Small intestine (tissue), 7 donors: ENCODE results near the gene TNFAIP6. TPM values are rescaled to one million over a fixed set of nuclear protein-coding genes. Genes with fewer than 3 reads are reported as not detected.
"Not testable (repeated sequence)": the region's sequence is repeated elsewhere in the genome, so short reads cannot be mapped to it uniquely, and the experiment has no call there.

Experiments
- DNase-seq, 2 donors: peaks; one replicate each; pipeline versions ENCODE4 v3.0.0 to v3.0.0-alpha.2; 2013
- FAIRE-seq: peaks from 2 replicates; lab custom pipeline; 2012; peaks lifted over from hg19 to GRCh38; lab: Jason Lieb, UNC
- H3K27ac ChIP-seq, 3 donors: one replicate each; pipeline ENCODE4 v1.5.1; 2013; ENCODE audit warnings: low read length in 2 of 3, mild to moderate bottlenecking in 2 of 3, control low read depth in 1 of 3, inconsistent platforms in 1 of 3, low read depth in 1 of 3, moderate library complexity in 1 of 3
- H3K27me3 ChIP-seq, 3 donors: one replicate each; pipeline ENCODE4 v1.6.1; 2013; ENCODE audit warnings: low read length in 3 of 3, inconsistent platforms in 1 of 3; ENCODE audit not compliant: control insufficient read depth in 3 of 3, insufficient read depth in 3 of 3
- H3K36me3 ChIP-seq, 3 donors: one replicate each; pipeline ENCODE4 v1.6.1; 2013; ENCODE audit warnings: low read length in 3 of 3, inconsistent platforms in 1 of 3, low read depth in 1 of 3, mild to moderate bottlenecking in 1 of 3, moderate library complexity in 1 of 3; ENCODE audit not compliant: control insufficient read depth in 3 of 3, insufficient read depth in 2 of 3
- H3K4me1 ChIP-seq, 3 donors: one replicate each; pipeline ENCODE4 v1.6.1; 2013; ENCODE audit warnings: low read length in 2 of 3, inconsistent platforms in 1 of 3, low read depth in 1 of 3, mild to moderate bottlenecking in 1 of 3, moderate library complexity in 1 of 3; ENCODE audit not compliant: control insufficient read depth in 3 of 3, insufficient read depth in 2 of 3
- H3K4me3 ChIP-seq, 3 donors: one replicate each; pipeline ENCODE4 v1.5.1; 2013; ENCODE audit warnings: low read length in 3 of 3, control low read depth in 1 of 3, inconsistent platforms in 1 of 3, low read depth in 1 of 3, mild to moderate bottlenecking in 1 of 3, moderate library complexity in 1 of 3
- H3K9me3 ChIP-seq, 2 donors: one replicate each; pipeline ENCODE4 v1.6.1; 2013; ENCODE audit warnings: low read depth in 1 of 2, low read length in 1 of 2; ENCODE audit not compliant: control insufficient read depth in 2 of 2, insufficient read depth in 1 of 2
- WGBS, 3 donors: extraction: QIAGEN DNeasy Blood & Tissue Kit; methylation state at CpG; one replicate each; pipeline ENCODE4 v1.1.7; 2013; 5-methylcytosine and 5-hydroxymethylcytosine counted together
- polyA plus RNA-seq, 4 donors: library from polyadenylated mRNA; stranded (reverse) in 3 of 4; unstranded in 1 of 4; fragments of 200-250 nt in 3 of 4; fragments of 120-200 nt in 1 of 4; gene quantifications; one replicate each; pipeline versions ENCODE4 v1.2.1 to v1.2.3, GENCODE V29; 2013
- donor health status: healthy with polysubstance abuse.
- donor health status: control.
- donor health status: control.
- donor health status: Bipolar disorder and iron deficiency.
- donor health status: healthy.

TNFAIP6 gene
- polyA plus RNA-seq, 4 donors: 0.67 to 1.2 (median 0.90) TPM; not detected in 1

DNA sequence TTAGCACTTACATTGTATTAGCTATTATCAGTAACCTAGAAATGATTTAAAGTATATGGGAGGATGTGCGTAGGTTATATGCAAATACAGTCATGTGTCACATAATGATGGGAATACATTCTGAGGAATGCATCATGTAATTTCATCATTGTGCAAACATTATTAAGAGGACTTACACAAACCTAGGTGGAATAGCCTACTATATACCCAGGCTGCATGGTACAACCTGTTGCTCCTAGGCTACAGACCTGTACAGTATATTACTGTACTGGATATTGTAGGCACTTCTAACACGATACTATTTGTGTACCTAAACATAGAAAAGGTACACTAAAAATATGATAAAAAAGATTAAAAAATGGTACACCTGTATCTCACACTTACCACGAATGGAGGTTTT is 60.3 kb downstream of the TNFAIP6 start:
- Histone ChIP-seq H3K4me1 (no peaks in the 10 kb centered on the region), H3K36me3 (peaks cover 9 to 41% (median 21%) of the 10 kb centered on the region in 3 donors), H3K4me3 (no peak overlapping the region), H3K27me3 (no peaks in the 10 kb centered on the region), H3K9me3 (no peaks in the 10 kb centered on the region), H3K27ac (no peak overlapping the region)
- no peak for DNase-seq
- FAIRE-seq: no peak
- 90 to 96% (median 91%) methylated on average over 3 of the region's 3 CpGs for WGBS, 3 donors

DNA sequence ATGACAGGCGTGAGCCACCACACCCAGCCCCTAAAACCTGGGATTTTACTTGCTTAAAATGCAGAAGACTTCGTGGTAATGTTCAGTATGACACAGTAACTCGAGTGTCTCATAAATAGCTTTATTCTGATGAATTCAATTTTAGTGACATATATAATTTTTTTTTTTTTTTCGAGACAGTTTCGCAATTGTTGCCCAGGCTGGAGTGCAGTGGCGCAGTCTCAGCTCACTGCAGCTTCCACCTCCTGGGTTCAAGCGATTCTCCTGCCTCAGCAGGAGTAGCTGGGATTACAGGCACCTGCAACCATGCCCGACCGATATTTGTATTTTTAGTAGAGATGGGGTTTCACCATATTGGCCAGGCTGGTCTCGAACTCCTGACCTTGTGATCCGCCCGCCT is 64.3 kb downstream of the TNFAIP6 start:
- H3K36me3 ChIP-seq: peaks cover 5 to 38% (median 21%) of the 10 kb centered on the region in 3 donors
- not testable (repeated sequence) for H3K4me1 ChIP-seq, H3K9me3 ChIP-seq, H3K4me3 ChIP-seq, DNase-seq, FAIRE-seq, H3K27ac ChIP-seq, H3K27me3 ChIP-seq
- 97% methylated on average over 12 of the region's 12 CpGs for WGBS, 3 donors

DNA sequence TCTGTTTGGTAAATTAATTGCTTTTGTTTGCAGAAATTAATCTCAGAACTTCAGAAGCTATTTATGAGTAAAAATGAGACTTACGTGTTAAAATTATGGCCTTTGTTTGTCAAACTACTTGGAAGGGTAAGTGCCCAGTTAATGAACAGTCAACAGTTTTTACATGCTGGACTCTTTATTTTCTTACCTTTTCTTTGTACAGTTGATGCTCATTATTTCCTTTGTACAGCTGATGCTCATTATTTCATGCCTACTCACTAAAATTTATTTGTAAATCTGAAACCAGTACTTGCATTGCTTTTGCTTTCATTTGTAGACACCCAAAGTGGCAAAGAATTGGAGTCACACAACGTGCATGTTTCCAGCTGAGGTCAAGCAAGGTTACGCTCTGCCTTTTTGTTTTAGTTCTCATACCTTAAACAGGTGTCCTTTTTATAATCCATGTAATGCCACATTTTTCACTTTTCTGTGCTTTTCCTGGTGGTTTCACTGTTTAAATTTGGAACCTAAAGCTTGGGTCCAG is 65.6 kb downstream of the TNFAIP6 start:
- peaks cover 5 to 46% (median 19%) of the 10 kb centered on the region in 3 donors for H3K36me3 ChIP-seq
- FAIRE-seq: no peak

DNA sequence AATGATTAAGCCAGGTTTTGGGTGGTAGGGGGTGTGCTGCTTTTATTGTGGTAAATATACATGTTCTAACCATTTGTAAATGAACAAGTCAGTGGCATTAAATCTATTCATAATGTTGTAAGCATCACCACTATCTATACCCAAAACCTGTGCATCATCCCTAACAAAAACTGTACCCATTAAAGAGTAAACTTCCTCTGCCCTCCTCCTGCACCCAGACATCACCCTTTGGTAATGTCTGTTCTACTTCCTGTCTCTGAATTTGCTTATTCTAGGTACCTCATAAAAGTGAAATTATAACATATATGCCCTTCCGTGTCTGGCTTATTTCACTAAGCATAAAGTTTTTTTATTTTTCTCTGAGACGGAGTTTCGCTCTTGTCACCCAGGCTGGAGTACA is 66.4 kb downstream of the TNFAIP6 start:
- Histone ChIP-seq H3K9me3 (no peaks in the 10 kb centered on the region), H3K4me1 (no peaks in the 10 kb centered on the region), H3K27ac (peak overlapping the region in 1 of 3 donors; percentile 13), H3K4me3 (no peak overlapping the region), H3K36me3 (peaks cover 5 to 39% (median 17%) of the 10 kb centered on the region in 3 donors), H3K27me3 (no peaks in the 10 kb centered on the region)
- WGBS, 3 donors: 79 to 92% (median 82%) methylated on average over 3 of the region's 3 CpGs
- peak in 1 of 2 donors; percentile 32 for DNase-seq
- FAIRE-seq: no peak

More for the DNA sequence above, 65.6 kb downstream of the TNFAIP6 start:
- no peaks in the 10 kb centered on the region for H3K4me1 ChIP-seq
- peak overlapping the region in 1 of 3 donors; percentile 5 for H3K27ac ChIP-seq
- no peaks in the 10 kb centered on the region for H3K27me3 ChIP-seq
- WGBS, 3 donors: 66 to 83% (median 69%) methylated on average over 3 of the region's 3 CpGs
- no peak for DNase-seq
- H3K4me3 ChIP-seq: no peak overlapping the region
- no peaks in the 10 kb centered on the region for H3K9me3 ChIP-seq

Other genes with a start within 250 kb of the TNFAIP6 start
- 1 to 10 TPM in 3 of 4 donors, under 1 TPM in 1; 0.81 to 4.0 (median 2.2) TPM for gene RBM43, start 95.7 kb upstream of the TNFAIP6 start, polyA plus RNA-seq
- 10 to 100 TPM; 15.8 to 36.2 (median 28.9) TPM for gene NMI, start 67.9 kb upstream of the TNFAIP6 start, polyA plus RNA-seq
- gene RIF1, start 52.3 kb downstream of the TNFAIP6 start, polyA plus RNA-seq: 10 to 100 TPM in 1 of 4 donors, 1 to 10 TPM in 3; 1.9 to 19.6 (median 3.1) TPM